Hepatocyte (in vitro differentiated cells): ENCODE data around the gene ZBP1.

Source experiments
- CTCF ChIP-seq: fragments of 200-600 bp; sonication (generic); IDR thresholded peaks from 2 replicates; pipeline ENCODE4 v1.5.1; 2016; ENCODE audit warnings: antibody characterized with exemption, mild to moderate bottlenecking; ENCODE audit not compliant: poor library complexity
- EZH2 ChIP-seq: fragments of 200-600 bp; sonication (generic); IDR thresholded peaks from 2 replicates; pipeline ENCODE4 v1.6.1; 2016; ENCODE audit warnings: antibody characterized with exemption, mild to moderate bottlenecking, borderline replicate concordance
- EZH2phosphoT487 ChIP-seq: fragments of 200-600 bp; sonication (generic); IDR thresholded peaks from one replicate; pipeline ENCODE4 v1.6.1; 2018; ENCODE audit warnings: antibody characterized with exemption, mild to moderate bottlenecking, low read depth, moderate library complexity; ENCODE audit not compliant: unreplicated experiment, severe bottlenecking

GRCh38 chr20:57618091-57618763, 2.0 kb downstream of the ZBP1 start:
- no peak for TF ChIP-seq CTCF
- TF ChIP-seq EZH2: no peak
- TF ChIP-seq EZH2phosphoT487: no peak
